ENCODE data around the gene ANTXR1.

GRCh38 chr2:69034122-69034521, 21.1 kb downstream of the ANTXR1 start:
- TF ChIP-seq POLR2AphosphoS5 (IDR thresholded peaks at IDR 0.05) (no peak), CTCF (IDR thresholded peaks at IDR 0.05 in 8 of 11, conservative IDR thresholded peaks at IDR 0.05 in 3 of 11) (no peak)

Measured in spleen (tissue), 7 donors.